HG03520 (cell line): ENCODE measurements around the gene ADAMTS20.

Source experiments
- ATAC-seq: cut with Tn5 transposase; IDR thresholded peaks from one replicate; pipeline ENCODE4 v1.9.1; 2021; ENCODE audit warnings: mild to moderate bottlenecking, moderate library complexity; ENCODE audit not compliant: unreplicated experiment

ADAMTS20 gene

GRCh38 chr12:43317156-43317555 is 234.8 kb downstream of the ADAMTS20 start:
- no peak for ATAC-seq

- ATAC-seq = no peak
Observed at GRCh38 chr12:43316520-43316919, 235.5 kb downstream of the ADAMTS20 start.

- ATAC-seq = no peak
Observed at GRCh38 chr12:43315961-43316360, 236.0 kb downstream of the ADAMTS20 start.

GRCh38 chr12:43312991-43313505 is 239.0 kb downstream of the ADAMTS20 start:
- no peak for ATAC-seq

GRCh38 chr12:43310596-43310995 is 241.4 kb downstream of the ADAMTS20 start:
- no peak for ATAC-seq

- no peak for ATAC-seq
Observed at GRCh38 chr12:43309959-43310358, 242.0 kb downstream of the ADAMTS20 start.

- ATAC-seq = no peak
Observed at GRCh38 chr12:43308776-43309175, 243.2 kb downstream of the ADAMTS20 start.

GRCh38 chr12:43307126-43307525 is 244.9 kb downstream of the ADAMTS20 start:
- ATAC-seq = no peak

GRCh38 chr12:43306066-43306465 is 245.9 kb downstream of the ADAMTS20 start:
- no peak for ATAC-seq

- no peak for ATAC-seq
Observed at GRCh38 chr12:43305065-43305464, 246.9 kb downstream of the ADAMTS20 start.
